ENCODE data around the gene KBTBD7.
A peak's percentile ranks its signal among the peaks of the same experiment; 100 is the strongest.

The KBTBD7 gene, protein sequence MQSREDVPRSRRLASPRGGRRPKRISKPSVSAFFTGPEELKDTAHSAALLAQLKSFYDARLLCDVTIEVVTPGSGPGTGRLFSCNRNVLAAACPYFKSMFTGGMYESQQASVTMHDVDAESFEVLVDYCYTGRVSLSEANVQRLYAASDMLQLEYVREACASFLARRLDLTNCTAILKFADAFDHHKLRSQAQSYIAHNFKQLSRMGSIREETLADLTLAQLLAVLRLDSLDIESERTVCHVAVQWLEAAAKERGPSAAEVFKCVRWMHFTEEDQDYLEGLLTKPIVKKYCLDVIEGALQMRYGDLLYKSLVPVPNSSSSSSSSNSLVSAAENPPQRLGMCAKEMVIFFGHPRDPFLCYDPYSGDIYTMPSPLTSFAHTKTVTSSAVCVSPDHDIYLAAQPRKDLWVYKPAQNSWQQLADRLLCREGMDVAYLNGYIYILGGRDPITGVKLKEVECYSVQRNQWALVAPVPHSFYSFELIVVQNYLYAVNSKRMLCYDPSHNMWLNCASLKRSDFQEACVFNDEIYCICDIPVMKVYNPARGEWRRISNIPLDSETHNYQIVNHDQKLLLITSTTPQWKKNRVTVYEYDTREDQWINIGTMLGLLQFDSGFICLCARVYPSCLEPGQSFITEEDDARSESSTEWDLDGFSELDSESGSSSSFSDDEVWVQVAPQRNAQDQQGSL

DNA sequence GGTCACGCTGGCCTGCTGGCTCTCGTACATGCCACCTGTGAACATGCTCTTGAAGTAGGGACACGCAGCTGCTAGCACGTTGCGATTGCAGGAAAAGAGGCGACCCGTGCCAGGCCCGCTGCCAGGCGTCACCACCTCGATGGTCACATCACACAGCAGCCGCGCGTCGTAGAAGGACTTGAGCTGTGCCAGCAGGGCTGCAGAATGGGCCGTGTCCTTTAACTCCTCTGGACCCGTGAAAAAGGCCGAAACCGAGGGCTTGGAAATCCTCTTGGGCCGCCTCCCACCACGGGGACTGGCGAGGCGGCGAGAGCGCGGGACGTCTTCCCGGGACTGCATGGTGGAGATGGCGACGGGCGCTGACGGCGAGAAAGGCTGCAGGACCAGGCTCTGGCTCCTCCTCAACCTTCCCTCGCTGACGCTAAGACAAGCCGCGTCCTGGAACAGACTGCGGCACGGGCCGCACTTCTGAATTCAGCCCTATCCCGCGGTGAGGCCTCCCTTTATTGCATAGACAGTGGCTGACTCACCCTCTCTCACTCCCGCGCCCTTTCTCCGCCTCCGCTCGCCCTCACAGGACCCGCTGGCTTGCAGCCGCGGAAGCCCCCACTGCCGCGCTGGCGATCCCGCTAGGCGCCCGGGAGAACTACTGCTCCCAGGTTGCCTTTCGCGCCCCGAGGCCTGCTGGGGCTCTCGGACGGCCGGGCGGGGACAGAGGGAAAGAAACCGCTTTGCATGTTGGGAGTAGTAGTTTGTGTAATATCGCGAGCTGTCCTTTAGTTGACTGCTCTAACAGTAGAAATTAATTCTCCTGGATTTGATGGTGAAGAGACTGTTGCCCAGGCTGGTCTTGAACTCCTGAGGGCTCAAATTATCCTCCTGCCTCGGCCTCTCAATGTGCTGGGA lies at the start of gene KBTBD7:
KBTBD7 (minus strand) TSS at position 651 of the 906 bp plus-strand sequence; CDS start at position 339, 312 bp downstream.
- peak; percentile 93 for DNase-seq

GRCh38 chr13:41241626-41242025 lies 47.3 kb upstream of the KBTBD7 start:
- no peak for DNase-seq

DNA sequence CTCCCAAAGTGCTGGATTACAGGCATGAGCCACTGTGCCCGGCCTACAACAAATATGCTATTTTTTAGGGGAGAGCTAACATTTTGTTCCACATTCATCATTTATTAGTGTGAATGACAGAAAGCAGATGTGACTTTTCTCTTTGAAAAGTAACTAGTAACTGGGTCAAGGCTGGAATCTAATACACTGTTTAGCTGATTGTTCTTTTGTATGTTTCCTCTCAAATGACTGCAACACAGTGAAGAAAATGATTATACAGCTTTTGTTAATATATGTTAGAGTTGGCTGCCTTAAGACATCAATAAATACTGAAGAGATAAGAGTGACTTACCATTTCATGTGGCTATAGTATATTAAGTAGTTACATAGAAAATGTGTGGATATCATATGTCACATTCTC lies 42.0 kb upstream of the KBTBD7 start:
- no peak for DNase-seq

DNA sequence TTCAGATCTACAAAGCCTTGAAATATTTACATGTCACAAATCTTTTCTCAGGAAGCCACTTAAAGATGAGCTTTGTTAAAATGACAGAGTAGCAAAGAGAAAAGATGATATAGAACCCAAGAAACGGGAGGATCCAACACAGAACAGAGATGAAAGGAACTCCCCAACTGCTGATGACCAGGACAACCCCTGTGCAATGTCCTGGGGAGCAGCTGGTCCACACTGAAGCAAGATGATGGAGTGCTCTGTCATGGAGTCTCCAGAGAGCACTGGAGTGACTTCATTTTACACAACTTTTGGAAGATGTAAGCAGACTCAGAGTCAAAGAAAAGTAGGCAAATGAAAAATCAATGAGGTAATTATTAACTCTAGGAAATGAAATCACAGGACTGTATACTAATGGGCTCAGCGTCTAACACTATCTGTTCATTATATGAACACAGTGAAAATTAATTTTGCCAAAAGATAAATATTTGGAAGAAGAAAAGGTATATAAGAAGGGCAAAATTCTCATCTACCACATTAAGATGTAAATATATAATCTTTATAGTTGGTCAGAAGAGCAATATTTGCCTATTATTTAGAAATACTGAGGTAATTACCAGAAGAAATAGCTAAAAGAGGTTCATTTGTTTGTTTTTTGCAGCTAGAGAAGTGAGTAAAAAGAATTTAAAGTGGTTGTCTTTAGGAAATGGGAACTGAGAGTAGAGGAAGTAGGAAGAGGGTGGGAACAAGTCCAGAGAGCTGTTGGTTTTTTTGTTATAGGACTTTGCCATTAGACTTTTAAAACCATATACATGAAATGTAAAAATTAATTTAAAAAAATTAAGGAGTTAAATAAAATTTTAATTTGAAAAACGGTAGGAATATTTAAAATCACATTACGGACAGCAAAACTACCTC lies 38.5 kb upstream of the KBTBD7 start:
- DNase-seq = no peak

DNA sequence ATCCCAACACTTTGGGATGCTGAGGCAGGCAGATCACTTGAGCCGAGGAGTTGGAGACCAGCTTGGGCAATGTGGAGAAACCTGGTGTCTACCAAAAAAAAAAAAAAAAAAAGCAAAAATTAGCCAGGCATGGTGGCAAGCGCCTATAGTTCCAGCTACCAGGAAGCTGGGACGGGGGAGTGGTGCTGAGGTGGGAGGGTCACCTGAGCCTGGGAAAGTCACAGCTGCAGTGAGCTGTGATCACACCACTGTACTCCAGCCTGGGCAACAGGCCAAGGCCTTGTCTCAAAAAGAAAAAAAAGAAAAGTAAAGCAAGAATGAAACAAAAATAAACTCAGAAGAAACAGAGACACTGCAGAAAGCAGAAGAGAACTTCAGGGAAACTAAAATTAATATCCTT lies 37.4 kb upstream of the KBTBD7 start:
- DNase-seq = no peak

GRCh38 chr13:41231025-41231677 lies 36.8 kb upstream of the KBTBD7 start:
- no peak for DNase-seq

- DNase-seq = no peak
Measured at GRCh38 chr13:41229356-41229755, 35.0 kb upstream of the KBTBD7 start.

DNA sequence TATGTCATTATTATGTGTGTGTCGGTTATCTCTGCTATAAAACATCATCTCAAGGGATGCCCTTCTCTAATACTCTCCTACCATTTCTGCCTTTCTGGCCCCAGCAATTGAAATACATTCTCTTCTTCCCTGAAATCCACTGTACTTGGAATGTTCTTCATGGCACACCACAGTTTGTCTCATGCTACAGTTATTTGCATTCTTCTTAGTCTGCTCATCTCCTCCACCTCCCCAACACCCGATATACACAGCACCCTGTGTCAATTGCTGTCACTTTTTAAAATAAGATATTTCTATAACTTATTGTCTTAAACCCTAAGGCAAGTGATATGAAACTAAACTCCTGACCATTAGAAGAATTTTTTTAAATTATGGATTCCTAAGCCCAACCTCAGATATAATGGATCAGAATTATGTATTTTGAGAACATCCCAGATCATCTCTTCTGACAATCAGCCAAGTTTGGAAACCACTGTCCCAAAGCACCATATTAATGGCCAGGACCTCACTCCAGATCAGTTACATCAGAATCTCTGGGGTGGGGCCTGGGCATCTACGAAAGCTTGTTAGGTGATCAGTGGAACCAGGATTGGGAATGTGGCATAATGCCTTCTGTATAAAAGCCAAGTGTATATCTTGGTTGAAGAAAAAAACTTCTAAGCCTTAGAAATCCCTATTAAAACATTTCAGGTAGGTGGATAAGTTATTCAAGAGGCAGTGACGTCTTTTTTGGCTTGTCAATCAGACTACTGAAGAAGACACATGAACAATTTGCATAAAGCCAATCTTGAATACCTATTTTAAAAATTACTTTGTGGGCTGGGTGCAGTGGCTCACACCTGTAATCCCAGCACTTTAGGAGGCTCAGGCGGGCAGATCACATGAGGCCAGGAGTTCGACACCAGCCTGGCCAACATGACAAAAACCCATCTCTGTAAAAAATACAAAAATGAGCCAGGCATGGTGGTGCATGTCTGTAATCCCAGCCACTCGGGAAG lies 30.0 kb upstream of the KBTBD7 start:
- DNase-seq = no peak

DNA sequence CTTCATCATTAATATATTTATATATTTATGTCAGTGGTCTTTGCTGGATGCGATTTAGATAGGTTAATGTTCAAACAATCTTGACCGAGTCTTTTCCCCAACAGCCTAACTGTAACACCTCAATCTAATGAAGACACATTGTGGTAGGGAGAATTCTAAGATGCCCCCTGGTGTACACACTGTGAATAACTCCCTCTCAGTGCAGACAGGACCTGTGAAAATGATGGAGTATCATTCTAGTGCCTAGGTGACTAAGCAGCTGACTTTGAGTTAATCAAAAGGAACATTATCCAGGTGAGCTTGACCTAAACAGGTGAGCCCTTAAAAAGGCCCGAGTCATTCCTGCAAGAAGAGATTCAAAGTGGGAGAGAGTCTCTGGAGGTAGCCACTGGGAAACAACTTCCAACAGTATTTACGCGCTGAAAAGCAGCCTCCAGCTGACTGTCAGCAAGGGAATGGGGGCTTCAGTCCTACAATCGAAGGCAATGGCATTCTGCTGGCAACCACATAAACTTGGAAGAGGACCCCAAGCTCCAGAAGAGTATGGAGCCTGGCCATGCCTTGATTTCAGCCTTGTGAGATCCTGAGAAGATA lies 28.0 kb upstream of the KBTBD7 start:
- DNase-seq = peak; percentile 65

- no peak for DNase-seq
Measured at GRCh38 chr13:41220401-41220800, 26.0 kb upstream of the KBTBD7 start.

GRCh38 chr13:41216160-41216559 lies 21.8 kb upstream of the KBTBD7 start:
- no peak for DNase-seq

DNA sequence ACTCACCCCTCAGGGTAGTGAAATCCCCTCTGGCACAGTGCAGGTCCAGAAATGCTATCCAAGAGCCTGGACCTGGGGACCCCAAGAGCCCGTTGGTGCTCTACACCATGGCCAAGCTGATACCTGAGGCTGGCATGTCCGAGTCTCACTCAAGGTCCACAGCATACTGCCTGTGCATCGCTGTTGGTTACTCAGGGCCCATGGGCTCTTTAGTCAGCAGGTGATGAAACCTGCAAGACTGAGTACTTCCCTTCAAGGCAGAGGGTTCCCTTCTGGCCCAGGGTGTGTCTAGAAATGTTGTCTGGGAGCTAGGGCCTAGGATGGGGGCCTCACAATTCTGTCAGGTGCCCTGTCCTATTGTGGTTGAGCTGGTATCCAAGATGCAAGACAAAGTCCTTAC lies 19.6 kb upstream of the KBTBD7 start:
- no peak for DNase-seq

GRCh38 chr13:41213316-41213715 lies 18.9 kb upstream of the KBTBD7 start:
- DNase-seq = no peak

DNA sequence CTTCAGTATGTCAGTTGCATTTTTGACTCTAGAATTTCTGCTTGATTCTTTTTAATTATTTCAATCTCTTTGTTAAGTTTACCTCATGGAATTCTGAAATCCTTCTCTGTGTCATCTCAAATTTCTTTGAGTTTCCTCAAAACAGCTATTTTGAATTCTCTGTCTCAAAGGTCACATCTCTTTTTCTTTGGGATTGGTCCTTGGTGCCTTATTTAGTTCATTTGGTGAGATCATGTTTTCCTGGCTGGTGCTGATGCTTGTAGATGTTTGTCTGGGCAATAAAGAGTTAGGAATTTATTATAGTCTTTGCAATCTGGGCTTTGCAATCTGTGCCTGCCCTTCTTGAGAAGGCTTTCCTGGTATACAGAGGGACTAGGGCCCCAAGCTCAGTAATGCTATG lies 18.5 kb upstream of the KBTBD7 start:
- no peak for DNase-seq

DNA sequence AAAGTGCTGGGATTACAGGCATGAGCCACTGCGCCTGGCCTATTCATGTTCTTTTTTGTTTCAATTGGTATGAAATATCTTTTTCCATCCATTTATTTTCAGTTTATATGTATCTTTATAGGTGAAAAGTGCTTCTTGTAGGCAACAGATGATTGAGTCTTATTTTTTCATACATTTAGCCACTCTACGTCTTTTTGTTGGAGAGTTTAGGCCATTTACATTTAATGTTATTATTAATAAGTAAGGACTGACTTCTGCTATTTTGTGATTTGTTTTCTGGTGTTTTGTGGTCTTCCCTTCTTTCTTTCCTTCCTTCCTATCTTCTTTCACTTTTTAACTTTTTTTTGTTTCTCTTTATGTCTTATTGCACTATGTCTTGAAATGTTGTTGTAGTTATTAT lies 16.7 kb upstream of the KBTBD7 start:
- no peak for DNase-seq

DNA sequence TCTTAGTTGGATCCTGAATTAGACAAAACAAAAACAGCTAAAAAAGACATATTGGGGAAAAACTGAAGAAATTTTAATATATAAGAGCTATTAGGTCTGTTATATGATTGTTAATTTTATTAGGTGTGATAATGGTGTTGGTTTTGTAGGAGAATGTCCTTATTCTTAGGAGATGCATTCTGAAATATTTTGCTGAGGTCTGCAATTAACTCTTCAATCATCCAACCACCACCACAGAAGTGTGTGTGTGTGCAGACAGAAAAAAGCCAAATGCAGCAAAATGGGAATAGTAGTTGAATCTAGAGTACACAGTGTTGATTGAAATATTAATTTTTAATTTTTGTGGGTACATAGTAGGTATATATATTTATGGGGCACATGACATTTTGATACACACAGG lies 12.1 kb upstream of the KBTBD7 start:
- no peak for DNase-seq

- DNase-seq = no peak
Measured at GRCh38 chr13:41203810-41204209, 9.4 kb upstream of the KBTBD7 start.

- no peak for DNase-seq
Measured at GRCh38 chr13:41200126-41200525, 5.8 kb upstream of the KBTBD7 start.

GRCh38 chr13:41199526-41199925 lies 5.2 kb upstream of the KBTBD7 start:
- DNase-seq = no peak

DNA sequence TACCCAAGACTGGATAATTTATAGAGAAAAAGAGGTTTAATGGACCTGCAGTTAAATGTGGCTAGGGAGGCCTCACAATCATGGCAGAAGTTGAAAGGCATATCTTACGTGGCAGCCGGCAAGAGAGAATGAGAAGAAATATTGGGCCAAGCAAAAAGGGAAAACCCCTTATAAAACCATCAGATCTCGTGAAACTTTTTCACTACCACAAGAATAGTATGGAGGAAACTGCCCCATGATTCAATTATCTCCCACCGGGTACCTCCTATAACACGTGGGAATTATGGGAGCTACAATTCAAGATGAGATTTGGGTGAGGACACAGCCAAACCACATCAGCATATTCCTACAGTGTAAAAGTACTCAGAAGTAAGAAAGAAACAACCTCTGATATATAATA lies 4.7 kb upstream of the KBTBD7 start:
- no peak for DNase-seq

Measured in CD4-positive, alpha-beta T cell treated with Interleukin-17A for 4 hours (primary cell).